ENCODE results near the gene DDA1.
"Not testable (repeated sequence)": the region's sequence is repeated elsewhere in the genome, so short reads cannot be mapped to it uniquely, and the experiment has no call there.

Gene DDA1

GRCh38 chr19:17266026-17266425 is 43.3 kb upstream of the DDA1 start:
- H3K4me3 ChIP-seq (ENCODE audit: low read depth, low read length): no peak overlapping the region
- no peak for TF ChIP-seq CTCF (conservative IDR thresholded peaks at IDR 0.05; ENCODE audit: low read depth, low read length)
- no peak for DNase-seq (ENCODE audit: low read depth)

GRCh38 chr19:17266589-17266974 is 42.8 kb upstream of the DDA1 start:
- no peak for DNase-seq (ENCODE audit: low read depth)
- H3K4me3 ChIP-seq (ENCODE audit: low read depth, low read length): no peak overlapping the region
- TF ChIP-seq CTCF (conservative IDR thresholded peaks at IDR 0.05; ENCODE audit: low read depth, low read length): no peak

- peak; percentile 100 for DNase-seq (ENCODE audit: low read depth)
- no peak for TF ChIP-seq CTCF (conservative IDR thresholded peaks at IDR 0.05; ENCODE audit: low read depth, low read length)
- peak within 1 kb of the TSS; percentile 99 for H3K4me3 ChIP-seq (ENCODE audit: low read depth, low read length)
Observed at GRCh38 chr19:17266975-17267788, 42.2 kb upstream of the DDA1 start, which contains the start of gene BABAM1. TSS of gene BABAM1 (plus strand) at chr19:17267443. CDS start at chr19:17268807, 1,364 bp downstream.

- H3K4me3 ChIP-seq (ENCODE audit: low read depth, low read length): no peak overlapping the region
- no peak for TF ChIP-seq CTCF (conservative IDR thresholded peaks at IDR 0.05; ENCODE audit: low read depth, low read length)
- DNase-seq (ENCODE audit: low read depth): no peak
Observed at GRCh38 chr19:17268754-17269153, 40.6 kb upstream of the DDA1 start.

- not testable (repeated sequence) for DNase-seq (ENCODE audit: low read depth); H3K4me3 ChIP-seq (ENCODE audit: low read depth, low read length)
Observed at GRCh38 chr19:17274892-17275291, 34.5 kb upstream of the DDA1 start.

- DNase-seq (ENCODE audit: low read depth): no peak
- no peak for TF ChIP-seq CTCF (conservative IDR thresholded peaks at IDR 0.05; ENCODE audit: low read depth, low read length)
- no peak overlapping the region for H3K4me3 ChIP-seq (ENCODE audit: low read depth, low read length)
Observed at GRCh38 chr19:17275441-17276175, 33.8 kb upstream of the DDA1 start.

GRCh38 chr19:17279436-17279835 is 29.9 kb upstream of the DDA1 start:
- no peak for TF ChIP-seq CTCF (conservative IDR thresholded peaks at IDR 0.05; ENCODE audit: low read depth, low read length)
- no peak overlapping the region for H3K4me3 ChIP-seq (ENCODE audit: low read depth, low read length)
- no peak for DNase-seq (ENCODE audit: low read depth)

Data from choroid plexus epithelial cell (primary cell).